Fibroblast of pulmonary artery (primary cell): Measurements from ENCODE around the gene DHDH.

Source experiments
- DNase-seq: peaks from one replicate; pipeline ENCODE4 v3.0.0-alpha.2; 2010; ENCODE audit warnings: low read depth
- H3K4me3 ChIP-seq: replicated peaks from 2 replicates; pipeline ENCODE4 v1.5.1; 2011; ENCODE audit warnings: low read depth, mild to moderate bottlenecking, control low read depth, low read length, moderate library complexity
- CTCF ChIP-seq: IDR thresholded peaks from 2 replicates; pipeline ENCODE4 v1.5.1; 2011; ENCODE audit warnings: mild to moderate bottlenecking, control low read depth, low read length, inconsistent platforms; ENCODE audit errors: missing control alignments

The DHDH gene

GRCh38 chr19:48943081-48943480, 9.6 kb downstream of the DHDH start:
- H3K4me3 ChIP-seq, result no peak overlapping the region
- no peak for TF ChIP-seq CTCF

GRCh38 chr19:48945415-48945814, 11.9 kb downstream of the DHDH start:
- no peak for DNase-seq
- no peak for TF ChIP-seq CTCF
- no peak overlapping the region for H3K4me3 ChIP-seq

More at GRCh38 chr19:48943081-48943480, 9.6 kb downstream of the DHDH start:
- no peak for DNase-seq

GRCh38 chr19:48945817-48946216, 12.3 kb downstream of the DHDH start:
- no peak for TF ChIP-seq CTCF
- H3K4me3 ChIP-seq, result no peak overlapping the region
- DNase-seq, result no peak

GRCh38 chr19:48946463-48947257, 13.2 kb downstream of the DHDH start:
- no peak for DNase-seq
- no peak for TF ChIP-seq CTCF
- no peak overlapping the region for H3K4me3 ChIP-seq

GRCh38 chr19:48947258-48947542, 13.7 kb downstream of the DHDH start:
- no peak for DNase-seq
- no peak for TF ChIP-seq CTCF
- H3K4me3 ChIP-seq, result no peak overlapping the region

- no peak overlapping the region for H3K4me3 ChIP-seq
- no peak for TF ChIP-seq CTCF
- DNase-seq, result no peak
Observed at GRCh38 chr19:48950159-48950558, 16.7 kb downstream of the DHDH start.
